ENCODE measurements around the gene CXorf38.

- TF ChIP-seq HDGF (IDR thresholded peaks at IDR 0.05; ENCODE audit: borderline replicate concordance) (no peak), NFRKB (IDR thresholded peaks at IDR 0.05) (no peak), SP1 (IDR thresholded peaks at IDR 0.05) (no peak), ZNF384 (IDR thresholded peaks at IDR 0.05) (no peak)
These were observed 23.7 kb downstream of the CXorf38 start for GRCh38 chrX:40623665-40624064.
